ENCODE results near the gene DSCAML1.

DSCAML1 gene

DNA sequence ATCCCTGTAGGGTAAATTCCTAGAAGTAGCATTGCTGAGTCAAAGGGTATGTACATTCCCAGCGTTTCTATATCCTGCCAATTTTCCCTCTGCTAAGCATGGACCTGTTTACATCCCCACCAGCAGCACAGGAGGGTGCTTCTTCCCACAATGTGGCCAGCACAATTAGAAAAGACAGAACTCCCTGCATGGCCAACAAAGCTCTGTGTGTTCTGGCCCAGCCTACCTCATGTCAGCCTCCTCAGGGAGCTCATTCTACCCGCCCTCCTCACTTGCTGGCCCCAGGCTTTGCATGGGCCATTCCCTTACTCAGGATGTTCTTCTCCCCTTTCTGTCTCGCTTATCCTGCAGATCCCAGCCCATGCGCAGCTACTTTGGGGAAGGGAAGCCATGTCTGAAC, 186.1 kb downstream of the DSCAML1 start:
- Histone ChIP-seq H3K36me3 (ENCODE audit: control insufficient read depth, insufficient read depth, low read length) (no peaks in the 10 kb centered on the region), H3K9me3 (ENCODE audit: control insufficient read depth, insufficient read depth, low read length) (no peaks in the 10 kb centered on the region), H3K4me1 (ENCODE audit: control insufficient read depth, insufficient read depth, low read length) (peaks cover 32% of the 10 kb centered on the region), H3K27me3 (ENCODE audit: control insufficient read depth, insufficient read depth, low read length) (no peaks in the 10 kb centered on the region), H3K9ac (ENCODE audit: low read depth, low read length) (no peak overlapping the region), H3K4me3 (ENCODE audit: low read depth, low read length) (no peak overlapping the region)

DNA sequence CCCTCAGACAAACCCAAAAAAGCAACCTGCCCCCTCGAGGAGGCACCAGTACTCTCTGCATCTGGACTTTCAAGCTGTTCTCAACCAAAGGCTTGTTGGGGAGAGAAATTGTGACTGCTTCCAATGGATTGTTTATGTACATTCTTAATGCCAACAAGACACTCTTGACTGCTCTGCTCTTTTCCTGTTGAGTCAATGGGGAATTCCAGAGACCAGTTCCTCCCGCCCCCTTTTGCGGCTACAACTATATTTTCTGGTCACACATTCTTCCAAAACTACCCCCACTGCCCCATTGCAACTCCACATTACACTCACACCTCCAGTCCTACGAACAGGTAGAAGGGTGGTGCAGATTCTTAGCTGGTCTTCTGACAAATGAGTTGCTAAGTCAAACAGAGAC, 187.0 kb downstream of the DSCAML1 start:
- no peak overlapping the region for H3K9ac ChIP-seq (ENCODE audit: low read depth, low read length)
- H3K4me3 ChIP-seq (ENCODE audit: low read depth, low read length): no peak overlapping the region
- peaks cover 30% of the 10 kb centered on the region for H3K4me1 ChIP-seq (ENCODE audit: control insufficient read depth, insufficient read depth, low read length)

DNA sequence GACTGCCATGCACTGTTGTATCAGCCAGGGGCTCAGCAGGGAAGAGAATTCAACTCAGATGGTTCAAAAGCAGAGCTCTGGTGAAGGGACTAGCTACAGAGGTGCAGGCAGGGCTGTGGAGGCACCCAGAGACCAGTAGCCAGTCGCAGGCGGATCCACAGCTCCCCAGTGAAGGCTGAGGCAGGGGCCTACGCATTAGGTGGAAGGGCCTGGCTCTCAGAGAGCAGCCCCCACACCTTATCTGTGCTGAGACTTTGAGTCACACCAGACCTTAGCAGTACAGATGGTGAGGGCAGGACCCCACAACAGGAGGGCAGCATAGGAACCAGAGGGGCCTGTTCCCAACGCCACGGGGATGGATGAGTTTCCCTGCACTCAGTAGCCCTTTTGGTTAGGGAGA, 189.6 kb downstream of the DSCAML1 start:
- Histone ChIP-seq H3K4me3 (ENCODE audit: low read depth, low read length) (no peak overlapping the region), H3K9me3 (ENCODE audit: control insufficient read depth, insufficient read depth, low read length) (no peaks in the 10 kb centered on the region), H3K27me3 (ENCODE audit: control insufficient read depth, insufficient read depth, low read length) (peaks cover 5% of the 10 kb centered on the region), H3K9ac (ENCODE audit: low read depth, low read length) (no peak overlapping the region), H3K36me3 (ENCODE audit: control insufficient read depth, insufficient read depth, low read length) (no peaks in the 10 kb centered on the region), H3K4me1 (ENCODE audit: control insufficient read depth, insufficient read depth, low read length) (peaks cover 18% of the 10 kb centered on the region)

More for the DNA sequence above, 187.0 kb downstream of the DSCAML1 start:
- Histone ChIP-seq H3K27me3 (ENCODE audit: control insufficient read depth, insufficient read depth, low read length) (peaks cover 5% of the 10 kb centered on the region), H3K9me3 (ENCODE audit: control insufficient read depth, insufficient read depth, low read length) (no peaks in the 10 kb centered on the region), H3K36me3 (ENCODE audit: control insufficient read depth, insufficient read depth, low read length) (no peaks in the 10 kb centered on the region)

DNA sequence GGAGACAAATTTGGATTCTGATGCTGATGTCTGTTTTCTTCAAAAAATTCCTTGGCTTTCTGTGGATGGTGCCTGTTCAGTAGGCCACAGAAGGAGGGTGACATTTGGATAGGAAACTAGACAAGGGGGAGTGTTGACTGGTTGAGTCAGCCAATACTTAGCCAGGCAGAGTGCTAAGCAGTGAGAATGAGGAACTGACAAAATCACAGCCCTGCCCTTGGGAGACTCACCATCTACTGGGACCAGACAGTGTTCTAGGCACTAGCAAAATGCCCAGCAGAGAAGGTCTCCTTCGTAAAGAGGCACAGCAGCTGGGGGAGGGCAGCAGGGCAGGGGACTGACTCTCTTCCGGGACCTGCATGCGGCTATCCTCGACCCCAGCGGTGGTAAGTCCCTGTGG, 190.2 kb downstream of the DSCAML1 start:
- Histone ChIP-seq H3K4me3 (ENCODE audit: low read depth, low read length) (no peak overlapping the region), H3K4me1 (ENCODE audit: control insufficient read depth, insufficient read depth, low read length) (peaks cover 18% of the 10 kb centered on the region), H3K9ac (ENCODE audit: low read depth, low read length) (no peak overlapping the region), H3K27me3 (ENCODE audit: control insufficient read depth, insufficient read depth, low read length) (peaks cover 5% of the 10 kb centered on the region), H3K9me3 (ENCODE audit: control insufficient read depth, insufficient read depth, low read length) (no peaks in the 10 kb centered on the region), H3K36me3 (ENCODE audit: control insufficient read depth, insufficient read depth, low read length) (no peaks in the 10 kb centered on the region)

DNA sequence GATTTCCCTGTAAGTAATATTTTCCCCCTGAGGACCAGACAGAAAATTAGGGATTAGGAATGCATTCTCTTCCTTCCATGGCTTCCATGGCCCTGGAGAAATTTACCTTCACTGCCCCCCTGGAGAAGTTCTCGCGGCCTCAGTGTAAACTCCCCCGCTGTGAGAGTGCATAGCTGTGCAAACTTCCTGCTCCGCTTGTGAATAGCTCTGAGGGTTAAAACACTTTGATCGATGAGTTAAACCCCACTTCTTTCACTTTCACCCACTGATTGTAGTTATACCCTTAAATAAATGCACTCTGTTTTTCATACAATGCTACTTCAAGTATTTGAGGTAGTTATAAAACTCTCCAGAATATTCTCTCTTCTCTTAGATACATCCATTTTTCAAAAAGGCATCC, 190.8 kb downstream of the DSCAML1 start:
- H3K4me3 ChIP-seq (ENCODE audit: low read depth, low read length): no peak overlapping the region

DNA sequence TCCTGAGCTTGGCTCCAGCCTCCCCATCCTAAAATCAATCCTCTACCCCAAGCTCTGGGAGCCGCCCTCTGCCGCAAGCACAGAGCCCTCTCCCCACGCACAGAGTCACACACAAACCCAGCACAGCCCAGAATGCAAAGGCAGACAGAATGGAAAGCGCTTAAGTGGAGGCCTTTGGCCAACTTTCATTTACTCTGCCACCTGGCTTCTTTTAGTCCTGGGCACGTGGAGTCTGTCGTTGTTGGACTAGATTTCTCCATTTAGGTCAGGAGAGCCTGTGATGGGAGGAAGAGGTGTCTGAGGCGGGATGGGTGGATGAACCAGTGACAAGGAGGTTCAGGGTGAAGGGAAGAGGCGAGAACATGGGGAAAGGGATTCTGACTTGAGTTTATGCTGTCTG, 191.7 kb downstream of the DSCAML1 start:
- Histone ChIP-seq H3K9ac (ENCODE audit: low read depth, low read length) (no peak overlapping the region), H3K27me3 (ENCODE audit: control insufficient read depth, insufficient read depth, low read length) (peaks cover 5% of the 10 kb centered on the region), H3K36me3 (ENCODE audit: control insufficient read depth, insufficient read depth, low read length) (no peaks in the 10 kb centered on the region), H3K4me3 (ENCODE audit: low read depth, low read length) (no peak overlapping the region), H3K9me3 (ENCODE audit: control insufficient read depth, insufficient read depth, low read length) (no peaks in the 10 kb centered on the region), H3K4me1 (ENCODE audit: control insufficient read depth, insufficient read depth, low read length) (peaks cover 25% of the 10 kb centered on the region)

More for the DNA sequence above, 190.8 kb downstream of the DSCAML1 start:
- H3K27me3 ChIP-seq (ENCODE audit: control insufficient read depth, insufficient read depth, low read length): peaks cover 5% of the 10 kb centered on the region
- peaks cover 21% of the 10 kb centered on the region for H3K4me1 ChIP-seq (ENCODE audit: control insufficient read depth, insufficient read depth, low read length)
- H3K36me3 ChIP-seq (ENCODE audit: control insufficient read depth, insufficient read depth, low read length): no peaks in the 10 kb centered on the region
- no peaks in the 10 kb centered on the region for H3K9me3 ChIP-seq (ENCODE audit: control insufficient read depth, insufficient read depth, low read length)
- H3K9ac ChIP-seq (ENCODE audit: low read depth, low read length): no peak overlapping the region

DNA sequence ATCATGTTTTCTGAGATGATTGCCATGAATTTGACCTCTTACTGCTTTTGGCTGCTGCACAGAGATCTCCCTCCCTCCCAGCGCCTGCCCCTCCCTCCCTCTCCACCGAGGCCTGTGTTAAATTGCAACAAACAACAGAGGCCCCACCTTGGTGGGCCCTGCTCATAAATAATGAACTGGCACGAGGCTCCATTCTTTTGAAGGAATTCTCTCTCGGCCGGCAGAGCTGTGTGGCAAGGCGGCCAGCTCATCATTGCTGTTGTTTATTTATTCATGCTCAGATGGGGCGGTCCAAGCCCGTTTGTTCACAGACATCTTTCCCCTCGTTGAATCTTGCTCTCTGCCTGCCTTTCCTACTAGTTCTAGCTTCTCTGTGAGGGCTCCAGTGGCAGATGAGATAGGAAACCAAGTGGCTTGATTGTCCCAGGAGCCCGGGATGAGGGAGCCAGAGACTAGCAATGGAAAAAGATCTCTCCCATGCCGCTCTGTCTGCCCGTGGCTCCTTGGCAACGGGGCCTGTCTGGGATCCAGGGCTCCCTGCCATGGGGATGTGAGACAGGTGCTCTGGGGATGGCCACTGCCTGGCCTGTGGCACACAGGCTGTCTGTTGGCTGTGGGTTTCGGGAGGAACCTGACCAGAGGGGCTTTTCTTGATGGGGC, 192.6 kb downstream of the DSCAML1 start:
- no peaks in the 10 kb centered on the region for H3K9me3 ChIP-seq (ENCODE audit: control insufficient read depth, insufficient read depth, low read length)
- peaks cover 25% of the 10 kb centered on the region for H3K4me1 ChIP-seq (ENCODE audit: control insufficient read depth, insufficient read depth, low read length)
- H3K4me3 ChIP-seq (ENCODE audit: low read depth, low read length): no peak overlapping the region
- no peak overlapping the region for H3K9ac ChIP-seq (ENCODE audit: low read depth, low read length)
- H3K36me3 ChIP-seq (ENCODE audit: control insufficient read depth, insufficient read depth, low read length): no peaks in the 10 kb centered on the region
- peaks cover 6% of the 10 kb centered on the region for H3K27me3 ChIP-seq (ENCODE audit: control insufficient read depth, insufficient read depth, low read length)

DNA sequence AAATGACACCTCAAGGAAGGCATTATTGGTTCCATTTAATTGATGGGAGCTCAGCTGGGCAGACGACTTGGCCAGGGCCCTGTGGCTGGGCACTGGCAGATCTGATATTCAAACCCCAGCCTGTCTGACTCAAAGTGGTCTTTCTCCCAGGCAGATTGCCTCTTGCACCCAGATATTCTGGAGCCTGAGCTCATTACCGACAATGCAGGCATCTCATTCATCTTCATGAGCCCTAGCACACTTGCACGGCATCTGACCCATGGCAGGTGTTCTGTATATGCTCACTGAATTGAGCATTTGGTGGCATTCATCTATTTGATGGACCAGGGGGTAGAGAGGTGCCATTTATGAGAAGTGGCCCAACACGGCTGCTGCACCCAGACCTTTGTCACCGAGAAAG, 193.1 kb downstream of the DSCAML1 start:
- Histone ChIP-seq H3K9ac (ENCODE audit: low read depth, low read length) (no peak overlapping the region), H3K27me3 (ENCODE audit: control insufficient read depth, insufficient read depth, low read length) (peaks cover 7% of the 10 kb centered on the region), H3K4me3 (ENCODE audit: low read depth, low read length) (no peak overlapping the region)

DNA sequence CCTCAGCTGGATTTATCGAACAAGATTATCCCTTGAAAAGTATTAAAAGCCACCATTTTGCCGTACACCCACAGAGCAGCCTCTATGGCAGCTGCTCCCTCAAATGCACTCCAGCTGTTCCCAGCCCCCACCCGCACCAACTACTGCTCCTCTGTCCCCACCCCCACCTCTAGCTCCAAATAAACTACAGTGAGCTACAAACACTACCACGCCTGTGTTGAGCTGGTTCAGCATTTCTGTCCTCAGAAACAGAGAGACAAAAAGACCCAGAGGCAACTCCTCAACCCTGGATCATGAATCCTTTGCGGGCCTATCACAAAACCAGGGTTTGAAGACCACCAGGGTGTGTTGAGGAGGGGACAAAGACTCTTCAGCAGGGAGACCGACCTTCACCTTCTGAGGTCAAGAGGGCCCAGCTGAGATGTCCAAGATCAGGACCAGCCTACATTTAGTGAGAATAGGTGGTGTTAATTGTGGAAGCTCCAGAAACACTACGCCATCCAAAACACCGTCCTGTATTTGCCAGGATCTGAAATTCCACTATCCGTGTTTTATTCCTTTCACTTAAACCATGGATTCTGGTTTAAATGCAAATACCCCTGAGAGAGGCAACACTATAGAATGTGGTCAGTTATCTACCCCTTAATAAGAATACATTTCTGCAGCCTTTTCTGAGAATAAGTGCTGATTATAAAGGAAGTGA, 195.9 kb downstream of the DSCAML1 start:
- no peaks in the 10 kb centered on the region for H3K36me3 ChIP-seq (ENCODE audit: control insufficient read depth, insufficient read depth, low read length)
- peaks cover 7% of the 10 kb centered on the region for H3K27me3 ChIP-seq (ENCODE audit: control insufficient read depth, insufficient read depth, low read length)
- H3K4me3 ChIP-seq (ENCODE audit: low read depth, low read length): no peak overlapping the region
- no peaks in the 10 kb centered on the region for H3K9me3 ChIP-seq (ENCODE audit: control insufficient read depth, insufficient read depth, low read length)
- H3K9ac ChIP-seq (ENCODE audit: low read depth, low read length): no peak overlapping the region
- peaks cover 18% of the 10 kb centered on the region for H3K4me1 ChIP-seq (ENCODE audit: control insufficient read depth, insufficient read depth, low read length)

More for the DNA sequence above, 193.1 kb downstream of the DSCAML1 start:
- Histone ChIP-seq H3K36me3 (ENCODE audit: control insufficient read depth, insufficient read depth, low read length) (no peaks in the 10 kb centered on the region), H3K9me3 (ENCODE audit: control insufficient read depth, insufficient read depth, low read length) (no peaks in the 10 kb centered on the region), H3K4me1 (ENCODE audit: control insufficient read depth, insufficient read depth, low read length) (peaks cover 25% of the 10 kb centered on the region)

DNA sequence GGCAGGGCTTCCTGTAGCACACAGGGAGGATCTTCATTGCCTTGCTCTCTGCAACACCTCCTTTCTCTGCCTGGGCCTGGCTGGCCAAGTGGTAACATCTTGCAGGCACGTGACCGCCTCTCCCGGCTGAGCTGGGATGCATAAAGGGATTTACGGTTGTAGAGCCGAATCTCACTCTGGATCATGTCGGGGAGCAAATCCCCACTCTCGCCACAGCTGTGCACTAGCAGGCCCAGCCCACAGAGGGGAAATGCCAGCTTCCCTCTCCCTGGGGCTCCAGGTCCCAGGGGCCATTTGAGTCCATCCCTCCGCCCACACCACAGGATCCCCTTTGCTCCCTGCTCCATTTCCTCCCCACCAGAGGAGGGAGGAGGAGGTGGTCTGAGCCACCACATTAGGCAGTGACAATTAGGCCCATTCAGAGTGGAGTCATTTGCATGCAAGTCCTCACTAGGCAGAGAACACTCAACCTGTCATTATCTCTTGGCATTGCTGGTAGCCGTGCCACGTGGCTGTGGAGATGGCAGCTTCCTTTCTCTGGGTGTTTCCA, 196.7 kb downstream of the DSCAML1 start:
- Histone ChIP-seq H3K4me3 (ENCODE audit: low read depth, low read length) (no peak overlapping the region), H3K27me3 (ENCODE audit: control insufficient read depth, insufficient read depth, low read length) (peaks cover 3% of the 10 kb centered on the region), H3K9ac (ENCODE audit: low read depth, low read length) (no peak overlapping the region), H3K9me3 (ENCODE audit: control insufficient read depth, insufficient read depth, low read length) (no peaks in the 10 kb centered on the region), H3K36me3 (ENCODE audit: control insufficient read depth, insufficient read depth, low read length) (no peaks in the 10 kb centered on the region), H3K4me1 (ENCODE audit: control insufficient read depth, insufficient read depth, low read length) (peaks cover 13% of the 10 kb centered on the region)

DNA sequence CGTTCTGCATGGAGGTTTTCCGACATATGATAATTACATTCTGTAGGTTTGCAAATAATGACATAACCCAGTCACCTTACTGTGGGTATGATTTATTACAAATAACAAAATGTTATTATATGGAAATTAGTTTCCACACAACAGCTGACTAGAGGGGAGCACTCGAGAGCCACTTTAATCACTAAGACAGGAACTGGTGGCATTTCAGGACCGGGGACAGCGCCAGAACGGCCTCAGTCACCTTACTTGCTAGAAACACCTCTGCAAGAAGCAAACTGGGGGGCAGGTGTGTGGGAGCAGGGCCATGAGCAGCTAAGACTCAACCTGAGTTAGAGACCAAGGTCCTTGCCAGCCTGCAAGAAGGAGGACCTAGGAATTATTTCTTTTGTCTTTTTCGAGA, 199.9 kb downstream of the DSCAML1 start:
- Histone ChIP-seq H3K9ac (ENCODE audit: low read depth, low read length) (no peak overlapping the region), H3K4me1 (ENCODE audit: control insufficient read depth, insufficient read depth, low read length) (peaks cover 13% of the 10 kb centered on the region), H3K4me3 (ENCODE audit: low read depth, low read length) (no peak overlapping the region), H3K36me3 (ENCODE audit: control insufficient read depth, insufficient read depth, low read length) (no peaks in the 10 kb centered on the region), H3K27me3 (ENCODE audit: control insufficient read depth, insufficient read depth, low read length) (peaks cover 2% of the 10 kb centered on the region), H3K9me3 (ENCODE audit: control insufficient read depth, insufficient read depth, low read length) (no peaks in the 10 kb centered on the region)

DNA sequence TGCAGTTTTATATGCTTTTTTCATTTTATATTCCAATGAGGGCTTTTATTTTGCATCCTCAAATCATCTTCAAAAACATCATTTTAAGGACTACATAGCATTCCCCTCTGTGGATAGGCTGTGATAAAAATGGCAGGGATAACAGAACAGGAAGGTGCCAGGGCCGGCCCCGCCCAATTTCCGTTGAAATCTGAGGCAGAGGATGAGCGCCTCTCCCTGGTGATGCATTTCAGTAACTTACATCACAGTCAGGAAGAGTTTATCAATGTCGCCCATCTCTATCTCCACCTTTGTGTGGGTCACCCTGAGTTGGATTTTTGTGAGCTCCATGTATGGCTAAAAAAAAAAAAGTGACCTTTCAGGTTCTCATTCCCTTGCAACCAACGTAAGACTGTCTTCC, 201.6 kb downstream of the DSCAML1 start:
- Histone ChIP-seq H3K9ac (ENCODE audit: low read depth, low read length) (no peak overlapping the region), H3K4me3 (ENCODE audit: low read depth, low read length) (no peak overlapping the region), H3K27me3 (ENCODE audit: control insufficient read depth, insufficient read depth, low read length) (peaks cover 2% of the 10 kb centered on the region), H3K36me3 (ENCODE audit: control insufficient read depth, insufficient read depth, low read length) (no peaks in the 10 kb centered on the region), H3K9me3 (ENCODE audit: control insufficient read depth, insufficient read depth, low read length) (no peaks in the 10 kb centered on the region), H3K4me1 (ENCODE audit: control insufficient read depth, insufficient read depth, low read length) (peaks cover under 1% of the 10 kb centered on the region)

All from iPS-15b (cell line).